GM19467 (cell line): ENCODE data around the gene THADA.

Experiments used
- ATAC-seq: cut with Tn5 transposase; IDR thresholded peaks from one replicate; pipeline ENCODE4 v1.9.1; 2021; ENCODE audit warnings: mild to moderate bottlenecking, moderate library complexity; ENCODE audit not compliant: unreplicated experiment

The THADA gene

GRCh38 chr2:43262239-43262638 is 333.6 kb downstream of the THADA start:
- ATAC-seq, result no peak

GRCh38 chr2:43259512-43259911 is 336.3 kb downstream of the THADA start:
- no peak for ATAC-seq

DNA sequence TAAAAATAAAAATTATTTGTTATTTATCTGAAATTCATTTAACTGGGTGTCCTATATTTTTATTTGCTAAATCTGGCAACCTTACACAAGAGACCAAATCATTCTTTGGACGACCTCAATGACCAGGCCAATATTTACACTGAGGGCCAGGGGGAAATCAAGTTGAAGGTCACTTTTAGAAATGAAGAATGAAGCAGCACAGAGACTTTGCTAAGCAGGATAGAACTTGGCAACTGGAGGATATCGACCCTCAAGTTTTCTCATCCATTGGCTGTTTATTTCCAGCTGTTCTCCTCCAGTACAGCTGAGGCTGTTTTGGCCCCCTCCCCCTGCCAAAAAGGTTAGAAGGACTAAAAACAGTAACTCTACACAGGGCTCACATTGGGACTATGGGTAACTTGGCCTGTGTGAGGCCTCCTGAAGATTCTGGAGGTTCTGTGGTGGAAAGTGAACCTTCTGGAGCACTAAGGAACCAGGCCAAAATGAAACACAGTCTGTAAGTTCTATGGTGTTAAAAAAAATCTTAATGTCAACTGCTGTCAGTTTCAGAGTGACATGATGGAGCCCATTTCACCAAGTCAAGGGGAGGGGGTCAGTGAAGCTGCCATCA is 337.2 kb downstream of the THADA start:
- ATAC-seq, result no peak

DNA sequence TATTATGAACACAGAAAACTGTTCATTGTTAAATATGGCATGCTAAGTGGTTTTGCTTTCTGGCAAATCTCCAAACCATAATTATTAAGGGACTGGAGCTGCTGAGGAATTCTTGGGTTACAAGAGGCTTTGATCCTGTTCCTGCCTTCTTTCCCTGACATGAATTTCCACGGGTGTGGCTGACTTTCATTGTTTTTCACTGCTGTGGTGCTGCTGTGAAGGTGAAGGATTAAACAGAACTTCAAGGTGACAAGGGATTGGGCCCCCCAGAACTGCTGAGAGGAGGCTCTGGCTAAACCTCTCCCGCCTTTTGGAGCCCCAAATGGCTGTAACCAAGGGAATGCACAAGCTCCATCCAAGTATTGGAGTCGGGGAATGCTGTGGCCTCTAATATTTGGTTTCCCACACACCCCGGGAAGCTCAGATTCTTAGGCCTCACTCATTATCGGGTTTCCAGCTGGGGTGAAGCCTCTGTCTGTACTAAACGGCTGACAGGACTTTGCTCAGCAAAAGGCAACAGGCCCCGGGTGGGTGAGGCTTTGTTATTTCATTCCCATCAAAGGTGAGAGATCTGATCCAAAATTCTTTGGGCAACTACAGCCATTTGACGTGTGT is 340.4 kb downstream of the THADA start:
- ATAC-seq, result no peak

- ATAC-seq, result no peak
Observed at GRCh38 chr2:43254331-43254730, 341.5 kb downstream of the THADA start.

GRCh38 chr2:43251171-43251731 is 344.6 kb downstream of the THADA start:
- ATAC-seq, result no peak

DNA sequence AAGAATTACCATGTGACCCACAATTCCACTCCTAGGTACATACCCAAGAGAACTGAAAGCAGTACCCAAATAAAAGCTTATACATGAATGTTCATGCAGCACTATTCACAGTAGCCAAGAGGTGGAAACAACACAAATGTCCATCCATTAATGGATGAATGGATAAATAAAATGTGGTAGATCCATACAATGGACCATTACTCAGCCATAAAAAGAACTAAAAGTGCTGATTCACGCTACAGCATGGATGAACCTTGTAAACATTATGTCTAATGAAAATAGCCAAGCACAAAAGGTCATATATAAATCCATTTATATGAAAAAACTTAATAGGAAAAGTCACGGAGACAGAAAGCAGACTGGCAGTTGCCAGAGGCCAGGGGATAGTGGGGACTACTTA is 345.8 kb downstream of the THADA start:
- no peak for ATAC-seq

DNA sequence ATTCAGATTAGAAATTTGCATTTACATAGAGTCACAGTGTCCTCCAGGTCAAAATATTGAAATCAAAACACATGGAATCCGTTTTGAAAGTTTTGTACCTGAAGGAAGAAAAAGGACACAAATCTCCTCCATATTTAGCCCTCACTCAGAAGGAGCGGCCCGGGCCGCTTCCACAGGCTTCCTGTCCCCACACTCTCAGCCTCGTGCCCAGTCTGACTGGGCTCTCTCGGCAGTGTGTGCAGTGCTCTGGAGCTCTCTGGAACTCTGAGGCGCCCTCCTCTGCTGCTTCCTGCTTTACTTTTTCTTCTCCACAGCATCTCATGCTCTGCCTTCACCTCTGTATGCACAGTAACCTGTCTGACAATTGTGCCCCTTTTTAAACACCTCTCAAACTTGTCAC is 347.2 kb downstream of the THADA start:
- ATAC-seq, result no peak

DNA sequence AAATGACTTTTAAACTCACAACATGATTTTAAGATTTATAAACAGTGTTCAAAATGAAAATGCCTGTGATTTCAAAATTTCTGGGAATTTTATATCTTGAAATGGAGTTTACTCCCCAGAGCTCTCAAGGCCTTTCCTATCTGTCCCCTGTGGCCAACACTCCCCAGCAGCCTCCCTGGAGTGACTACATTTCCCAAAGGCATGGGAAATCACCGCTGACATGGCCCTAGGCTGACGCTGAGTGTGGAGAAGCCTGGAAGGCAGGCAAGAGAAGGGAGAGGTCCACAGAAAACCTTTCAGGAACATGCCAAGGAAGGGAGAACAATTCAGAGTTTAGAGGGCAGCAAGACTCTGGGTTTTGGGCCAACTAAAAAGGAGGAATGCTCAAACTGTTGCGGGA is 349.2 kb downstream of the THADA start:
- ATAC-seq, result no peak

GRCh38 chr2:43241558-43241957 is 354.3 kb downstream of the THADA start:
- no peak for ATAC-seq

DNA sequence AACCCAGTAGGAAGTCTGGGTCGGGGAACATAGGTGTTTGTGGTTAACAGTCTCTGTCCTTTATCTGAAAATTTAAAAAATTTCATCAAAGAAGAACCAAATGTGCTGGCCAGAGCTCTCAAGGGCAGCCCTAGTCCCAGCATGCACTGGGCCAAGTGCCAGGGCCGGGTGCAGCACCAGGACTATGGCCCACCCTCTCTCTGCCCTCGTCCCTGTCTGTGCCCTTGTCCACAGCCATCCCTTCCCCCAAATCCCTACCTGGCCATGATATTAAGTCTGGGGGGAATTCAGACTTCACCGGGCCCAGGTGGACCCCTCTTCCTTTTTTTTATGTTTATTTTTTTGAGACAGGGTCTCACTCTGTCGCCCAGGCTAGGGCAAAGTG is 355.1 kb downstream of the THADA start:
- ATAC-seq, result no peak

GRCh38 chr2:43239981-43240765 is 355.7 kb downstream of the THADA start:
- no peak for ATAC-seq

DNA sequence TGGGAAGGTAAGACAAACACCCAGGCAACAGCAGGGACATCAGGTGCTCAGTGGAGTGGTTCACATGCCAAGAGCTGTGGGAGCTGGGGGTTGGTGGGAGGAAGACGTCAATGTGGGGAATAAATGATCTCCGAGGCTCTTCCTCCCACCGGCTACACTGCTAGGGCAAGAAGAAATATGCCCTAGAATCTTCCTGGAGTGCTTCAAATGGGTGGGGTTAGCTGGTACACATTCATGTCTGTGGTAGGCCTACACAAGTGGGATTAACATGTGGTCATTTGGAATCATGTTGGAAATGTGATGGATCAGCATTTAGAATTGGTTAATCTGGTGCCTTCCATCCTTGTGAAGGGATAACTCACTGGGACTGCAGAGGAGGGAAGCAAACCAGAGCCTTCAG is 357.0 kb downstream of the THADA start:
- ATAC-seq, result no peak

- ATAC-seq, result no peak
Observed at GRCh38 chr2:43238176-43238575, 357.7 kb downstream of the THADA start.

DNA sequence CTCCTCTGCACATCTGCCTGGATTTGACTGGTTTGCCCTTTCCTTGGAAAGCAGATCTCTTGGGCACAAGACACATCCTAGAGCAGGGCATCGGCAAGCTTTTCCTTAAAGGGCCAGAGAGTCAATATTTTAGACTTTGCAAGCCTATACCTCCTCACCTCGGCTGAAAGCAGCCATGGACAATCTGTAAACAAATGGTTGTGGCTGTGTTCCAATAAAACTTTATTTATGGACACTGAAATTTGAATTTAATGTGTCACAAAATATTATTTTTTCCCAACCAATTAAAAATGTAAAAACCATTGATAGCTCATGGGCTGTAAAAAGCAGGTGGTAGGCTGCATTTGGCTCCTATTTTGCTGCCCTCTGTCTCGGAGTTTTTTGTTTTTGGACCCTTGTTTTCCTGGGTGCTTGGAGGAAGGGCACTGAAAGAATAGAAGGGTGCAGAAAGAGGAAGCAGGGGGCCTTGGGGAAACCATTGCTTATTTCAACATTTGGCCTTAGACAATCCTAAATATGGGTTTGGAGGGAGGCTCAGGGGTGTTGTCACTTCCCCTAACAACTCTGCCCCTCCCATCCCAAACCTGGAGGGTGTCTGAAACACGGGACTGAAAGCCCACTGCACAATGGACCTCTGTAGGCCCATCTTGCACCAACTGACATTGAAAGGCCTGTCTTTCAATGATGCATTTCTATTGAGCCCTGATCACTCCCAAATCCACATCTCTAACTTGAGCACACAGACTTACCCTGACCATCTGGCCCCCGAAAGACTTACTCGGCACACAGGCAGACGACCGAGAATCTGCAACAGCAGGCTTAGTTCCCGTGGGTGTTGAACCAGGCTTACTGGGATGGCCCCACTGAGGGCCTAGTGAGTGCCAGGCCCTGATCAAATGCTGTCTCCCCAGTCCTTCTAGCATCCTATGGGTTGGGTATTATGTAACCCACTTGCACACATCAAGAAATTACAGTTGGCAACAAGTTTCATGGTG is 362.3 kb downstream of the THADA start:
- no peak for ATAC-seq

DNA sequence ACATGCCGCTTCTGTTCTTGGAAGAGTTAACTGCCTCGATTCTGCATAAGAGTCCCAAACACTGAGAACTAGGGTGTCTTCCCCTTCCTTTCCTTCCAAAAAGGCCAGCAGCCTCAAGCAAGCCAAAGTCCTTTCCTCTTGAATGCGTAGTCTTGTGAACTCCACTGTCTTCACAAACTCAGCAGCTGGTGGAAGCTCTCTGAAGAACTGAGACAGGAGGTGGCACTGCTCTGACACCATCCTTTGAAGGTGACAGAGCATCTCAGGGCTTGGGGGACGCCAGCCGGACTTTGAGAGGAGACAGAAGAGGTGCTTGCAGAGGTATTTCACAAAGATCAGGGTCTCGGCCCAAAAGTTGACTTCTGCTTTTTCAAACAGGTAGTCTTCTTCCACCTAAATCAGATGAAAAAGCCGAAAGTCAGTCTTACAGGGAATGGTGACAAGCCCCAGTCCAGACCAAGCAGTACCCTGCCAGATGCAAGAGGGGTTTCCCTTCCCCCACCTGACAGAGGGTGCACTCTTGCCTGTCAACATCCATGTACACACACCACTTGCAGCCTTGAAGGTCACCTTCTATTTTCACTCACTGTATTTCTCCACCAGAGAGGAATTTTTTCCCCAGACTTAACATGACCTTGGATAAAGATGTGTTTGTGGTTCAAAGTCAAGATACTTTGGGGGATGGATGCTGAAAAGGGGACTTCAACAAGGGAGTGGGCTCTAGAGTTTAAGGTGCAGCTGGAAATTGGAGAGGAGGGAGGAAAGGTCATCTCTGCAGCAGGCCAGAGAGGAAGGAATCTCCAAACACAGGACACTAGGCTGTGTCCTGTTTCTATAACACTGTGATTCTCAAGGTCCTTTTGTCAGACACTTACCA is 364.6 kb downstream of the THADA start:
- ATAC-seq, result no peak

DNA sequence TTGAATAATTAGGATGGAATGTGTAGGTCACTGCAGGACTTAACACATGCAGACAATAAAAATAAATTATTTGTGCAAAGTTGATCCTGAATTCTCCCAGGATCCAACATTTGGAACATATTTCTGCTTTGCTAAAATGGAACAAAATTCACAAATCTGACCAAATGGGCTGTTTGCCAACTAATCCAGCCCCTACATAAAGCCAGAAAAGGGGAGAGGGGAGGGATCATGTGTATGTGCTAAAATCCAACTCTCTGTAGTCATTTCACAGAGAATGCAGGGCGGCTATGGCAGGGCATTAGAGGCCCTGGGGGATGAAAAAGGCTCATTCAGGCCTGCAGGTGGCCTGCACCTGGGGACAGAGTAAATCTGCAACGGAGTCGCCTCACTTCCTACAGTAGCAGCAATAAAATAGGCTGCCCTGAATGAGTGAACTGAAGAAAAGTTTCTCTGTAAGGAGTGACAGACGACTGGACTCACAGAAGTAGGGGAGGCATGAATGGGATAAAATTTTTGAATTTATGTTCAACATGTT is 365.4 kb downstream of the THADA start:
- ATAC-seq, result no peak

- ATAC-seq, result no peak
Observed at GRCh38 chr2:43228756-43229659, 366.8 kb downstream of the THADA start.
